Skeletal muscle cell (primary cell): ENCODE data around the gene NKD2.

ENCODE experiments used
- DNase-seq: peaks from one replicate; pipeline ENCODE4 v3.0.0-alpha.2; 2010; ENCODE audit warnings: low read depth
- H3K4me3 ChIP-seq: 2 replicates; pipeline ENCODE4 v1.5.1; 2011; ENCODE audit warnings: low read depth, mild to moderate bottlenecking, control low read depth, low read length, moderate library complexity

NKD2 gene

GRCh38 chr5:1026700-1027621, 18.4 kb downstream of the NKD2 start:
- no peak overlapping the region for H3K4me3 ChIP-seq
- DNase-seq, result no peak

GRCh38 chr5:1027631-1028441, 19.2 kb downstream of the NKD2 start:
- H3K4me3 ChIP-seq, result no peak overlapping the region
- DNase-seq, result no peak

GRCh38 chr5:1028481-1029281, 20.1 kb downstream of the NKD2 start:
- DNase-seq, result no peak
- no peak overlapping the region for H3K4me3 ChIP-seq

- H3K4me3 ChIP-seq, result no peak overlapping the region
- DNase-seq, result no peak
Observed at GRCh38 chr5:1029282-1029944, 20.8 kb downstream of the NKD2 start.

- DNase-seq, result no peak
- H3K4me3 ChIP-seq, result no peak overlapping the region
Observed at GRCh38 chr5:1029945-1030625, 21.5 kb downstream of the NKD2 start.

- no peak overlapping the region for H3K4me3 ChIP-seq
- no peak for DNase-seq
Observed at GRCh38 chr5:1030801-1031271, 22.2 kb downstream of the NKD2 start.

- no peak for DNase-seq
Observed at GRCh38 chr5:1031306-1031959, 22.8 kb downstream of the NKD2 start.

GRCh38 chr5:1032011-1032410, 23.4 kb downstream of the NKD2 start:
- no peak overlapping the region for H3K4me3 ChIP-seq
- DNase-seq, result no peak

More at GRCh38 chr5:1031306-1031959, 22.8 kb downstream of the NKD2 start:
- H3K4me3 ChIP-seq, result no peak overlapping the region

GRCh38 chr5:1032551-1033027, 24.0 kb downstream of the NKD2 start:
- H3K4me3 ChIP-seq, result no peak overlapping the region
- DNase-seq, result no peak

- no peak for DNase-seq
- no peak overlapping the region for H3K4me3 ChIP-seq
Observed at GRCh38 chr5:1033178-1033577, 24.6 kb downstream of the NKD2 start.

GRCh38 chr5:1033606-1034420, 25.2 kb downstream of the NKD2 start:
- DNase-seq, result no peak

GRCh38 chr5:1034421-1034905, 25.9 kb downstream of the NKD2 start:
- H3K4me3 ChIP-seq, result no peak overlapping the region
- no peak for DNase-seq

More at GRCh38 chr5:1033606-1034420, 25.2 kb downstream of the NKD2 start:
- H3K4me3 ChIP-seq, result no peak overlapping the region

- DNase-seq, result no peak
- no peak overlapping the region for H3K4me3 ChIP-seq
Observed at GRCh38 chr5:1034986-1035385, 26.4 kb downstream of the NKD2 start.

GRCh38 chr5:1035421-1036405, 27.1 kb downstream of the NKD2 start:
- no peak for DNase-seq

GRCh38 chr5:1036504-1037122, 28.0 kb downstream of the NKD2 start:
- H3K4me3 ChIP-seq, result no peak overlapping the region
- DNase-seq, result no peak

More at GRCh38 chr5:1035421-1036405, 27.1 kb downstream of the NKD2 start:
- H3K4me3 ChIP-seq, result no peak overlapping the region
